ENCODE data around the gene ANKRD40.

The ANKRD40 gene

DNA sequence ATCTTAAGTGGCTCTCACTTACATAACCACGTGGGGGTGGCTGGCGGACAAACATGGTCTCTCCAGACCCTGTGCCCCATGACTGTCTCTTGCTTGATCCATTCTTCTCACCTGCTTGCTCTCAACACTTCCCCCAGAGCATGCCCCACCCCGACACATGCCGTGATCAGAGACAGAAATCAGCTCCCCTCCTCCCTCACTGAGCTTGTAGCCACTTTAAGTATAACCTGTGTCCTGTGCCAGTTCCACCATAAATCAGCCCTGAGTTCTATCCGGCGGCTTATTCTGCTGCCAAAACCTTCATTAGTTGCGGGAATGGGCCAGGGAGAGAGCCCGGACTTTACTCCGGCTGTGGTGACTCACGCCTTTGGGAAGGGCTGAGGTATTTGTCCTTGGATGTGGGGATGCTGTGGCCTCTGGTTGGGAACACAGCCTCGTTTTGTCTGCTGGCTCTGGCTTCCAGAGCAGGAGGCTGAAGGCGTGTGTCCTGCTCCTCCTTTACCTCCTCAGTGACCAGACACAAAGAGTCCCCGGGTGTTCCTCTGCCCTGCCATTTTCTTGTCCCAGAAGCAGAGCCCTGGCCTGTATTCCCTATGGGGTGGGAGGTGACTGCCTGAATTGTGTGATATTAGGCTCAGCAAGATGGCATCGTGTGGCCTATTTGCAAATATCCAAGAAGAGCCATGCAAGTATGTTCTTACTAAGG is 21.1 kb downstream of the ANKRD40 start:
- Histone ChIP-seq H3K9ac (ENCODE audit: low read length) (no peak overlapping the region), H3K4me3 (ENCODE audit: low read depth, low read length, poor library complexity, severe bottlenecking) (no peak overlapping the region), H3K27ac (ENCODE audit: low read depth, low read length, poor library complexity, severe bottlenecking) (no peak overlapping the region)

DNA sequence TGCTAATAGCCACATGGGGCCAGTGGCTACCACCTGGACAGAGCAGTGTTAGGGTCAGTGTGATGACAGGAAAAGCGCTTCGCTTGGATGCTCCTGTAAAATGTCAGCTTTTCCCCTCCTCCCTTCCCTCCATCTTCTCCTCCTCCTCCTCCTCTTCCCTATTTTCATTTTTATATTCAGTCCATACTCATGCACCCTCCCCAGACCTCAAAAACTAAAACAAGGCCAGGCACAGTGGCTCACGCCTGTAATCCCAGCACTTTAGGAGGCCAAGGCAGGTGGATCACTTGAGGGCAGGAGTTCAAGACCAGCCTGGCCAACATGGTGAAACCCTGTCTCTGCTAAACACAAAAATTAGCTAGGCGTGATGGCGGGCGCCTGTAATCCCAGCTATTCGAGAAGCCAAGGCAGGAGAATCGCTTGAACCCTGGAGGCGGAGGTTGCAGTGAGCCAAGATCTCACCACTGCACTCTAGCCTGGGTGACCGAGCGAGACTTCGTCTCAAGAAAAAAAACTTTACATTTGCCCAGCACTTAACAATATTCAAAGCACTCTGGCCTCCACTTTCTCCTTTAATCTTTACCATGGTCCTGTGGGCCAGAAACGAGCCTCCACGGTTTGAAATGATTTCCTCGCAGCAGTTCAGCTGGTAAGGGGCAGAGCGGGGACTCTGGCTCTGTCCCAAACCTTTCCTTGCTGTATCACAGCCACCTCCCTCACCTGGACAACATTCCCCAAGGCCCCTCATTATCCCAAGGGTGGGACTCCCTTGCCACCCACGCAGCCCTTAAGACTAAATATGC is 21.8 kb downstream of the ANKRD40 start:
- no peaks in the 10 kb centered on the region for H3K79me2 ChIP-seq (ENCODE audit: insufficient read depth, low read length)
- H4K20me1 ChIP-seq (ENCODE audit: insufficient read depth, low read length): no peaks in the 10 kb centered on the region
- no peak overlapping the region for H3K27ac ChIP-seq (ENCODE audit: low read depth, low read length, poor library complexity, severe bottlenecking)
- H3K4me1 ChIP-seq (ENCODE audit: insufficient read depth, low read length, severe bottlenecking): no peaks in the 10 kb centered on the region
- H2AFZ ChIP-seq (ENCODE audit: low read length): no peak overlapping the region
- no peaks in the 10 kb centered on the region for H3K27me3 ChIP-seq (ENCODE audit: insufficient read depth, low read length)
- no peak overlapping the region for H3K4me2 ChIP-seq (ENCODE audit: low read length)
- no peak overlapping the region for H3K4me3 ChIP-seq (ENCODE audit: low read depth, low read length, poor library complexity, severe bottlenecking)
- no peaks in the 10 kb centered on the region for H3K36me3 ChIP-seq (ENCODE audit: insufficient read depth, low read length)
- no peaks in the 10 kb centered on the region for H3F3A ChIP-seq (ENCODE audit: insufficient read depth, low read length)
- H3K9me2 ChIP-seq (ENCODE audit: low read depth, low read length): no peaks in the 10 kb centered on the region
- H3K9ac ChIP-seq (ENCODE audit: low read length): no peak overlapping the region
- no peaks in the 10 kb centered on the region for H3K9me3 ChIP-seq (ENCODE audit: low read length)
- TF ChIP-seq EZH2 (IDR thresholded peaks at IDR 0.05; ENCODE audit: borderline replicate concordance, low read length): no peak
- TF ChIP-seq, protein P1, sequence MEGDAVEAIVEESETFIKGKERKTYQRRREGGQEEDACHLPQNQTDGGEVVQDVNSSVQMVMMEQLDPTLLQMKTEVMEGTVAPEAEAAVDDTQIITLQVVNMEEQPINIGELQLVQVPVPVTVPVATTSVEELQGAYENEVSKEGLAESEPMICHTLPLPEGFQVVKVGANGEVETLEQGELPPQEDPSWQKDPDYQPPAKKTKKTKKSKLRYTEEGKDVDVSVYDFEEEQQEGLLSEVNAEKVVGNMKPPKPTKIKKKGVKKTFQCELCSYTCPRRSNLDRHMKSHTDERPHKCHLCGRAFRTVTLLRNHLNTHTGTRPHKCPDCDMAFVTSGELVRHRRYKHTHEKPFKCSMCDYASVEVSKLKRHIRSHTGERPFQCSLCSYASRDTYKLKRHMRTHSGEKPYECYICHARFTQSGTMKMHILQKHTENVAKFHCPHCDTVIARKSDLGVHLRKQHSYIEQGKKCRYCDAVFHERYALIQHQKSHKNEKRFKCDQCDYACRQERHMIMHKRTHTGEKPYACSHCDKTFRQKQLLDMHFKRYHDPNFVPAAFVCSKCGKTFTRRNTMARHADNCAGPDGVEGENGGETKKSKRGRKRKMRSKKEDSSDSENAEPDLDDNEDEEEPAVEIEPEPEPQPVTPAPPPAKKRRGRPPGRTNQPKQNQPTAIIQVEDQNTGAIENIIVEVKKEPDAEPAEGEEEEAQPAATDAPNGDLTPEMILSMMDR (IDR thresholded peaks at IDR 0.05; ENCODE audit: low read length): no peak

More for the DNA sequence above, 21.1 kb downstream of the ANKRD40 start:
- Histone ChIP-seq H2AFZ (ENCODE audit: low read length) (no peak overlapping the region), H3K4me2 (ENCODE audit: low read length) (no peak overlapping the region), H3K4me1 (ENCODE audit: insufficient read depth, low read length, severe bottlenecking) (no peaks in the 10 kb centered on the region), H3K9me3 (ENCODE audit: low read length) (no peaks in the 10 kb centered on the region), H3K36me3 (ENCODE audit: insufficient read depth, low read length) (no peaks in the 10 kb centered on the region), H3F3A (ENCODE audit: insufficient read depth, low read length) (no peaks in the 10 kb centered on the region), H3K9me2 (ENCODE audit: low read depth, low read length) (no peaks in the 10 kb centered on the region), H3K79me2 (ENCODE audit: insufficient read depth, low read length) (no peaks in the 10 kb centered on the region), H3K27me3 (ENCODE audit: insufficient read depth, low read length) (no peaks in the 10 kb centered on the region), H4K20me1 (ENCODE audit: insufficient read depth, low read length) (no peaks in the 10 kb centered on the region)
- TF ChIP-seq, protein P1 (IDR thresholded peaks at IDR 0.05; ENCODE audit: low read length): no peak
- no peak for TF ChIP-seq EZH2 (IDR thresholded peaks at IDR 0.05; ENCODE audit: borderline replicate concordance, low read length)

DNA sequence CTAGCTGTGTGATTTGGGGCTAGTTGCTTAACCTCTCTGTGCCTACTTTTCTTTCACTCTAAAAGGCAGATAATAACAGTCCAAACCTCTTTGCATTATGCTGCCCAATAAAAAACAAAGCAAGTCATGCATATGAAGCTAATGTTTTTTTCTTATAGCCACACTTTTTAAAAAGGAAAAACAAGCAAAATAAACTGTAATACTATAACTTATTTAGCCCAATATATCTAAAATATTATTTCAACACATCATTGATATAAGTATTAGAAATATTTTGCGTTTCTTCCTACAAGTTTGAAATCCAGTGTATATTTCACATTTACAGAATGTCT is 22.4 kb downstream of the ANKRD40 start:
- Histone ChIP-seq H4K20me1 (ENCODE audit: insufficient read depth, low read length) (no peaks in the 10 kb centered on the region), H3K36me3 (ENCODE audit: insufficient read depth, low read length) (no peaks in the 10 kb centered on the region), H3K79me2 (ENCODE audit: insufficient read depth, low read length) (no peaks in the 10 kb centered on the region), H3F3A (ENCODE audit: insufficient read depth, low read length) (no peaks in the 10 kb centered on the region), H3K27ac (ENCODE audit: low read depth, low read length, poor library complexity, severe bottlenecking) (no peak overlapping the region), H3K4me1 (ENCODE audit: insufficient read depth, low read length, severe bottlenecking) (no peaks in the 10 kb centered on the region), H3K9ac (ENCODE audit: low read length) (no peak overlapping the region), H3K4me3 (ENCODE audit: low read depth, low read length, poor library complexity, severe bottlenecking) (no peak overlapping the region), H3K4me2 (ENCODE audit: low read length) (no peak overlapping the region), H3K9me3 (ENCODE audit: low read length) (no peaks in the 10 kb centered on the region), H3K27me3 (ENCODE audit: insufficient read depth, low read length) (no peaks in the 10 kb centered on the region), H3K9me2 (ENCODE audit: low read depth, low read length) (no peaks in the 10 kb centered on the region), H2AFZ (ENCODE audit: low read length) (no peak overlapping the region)
- no peak for TF ChIP-seq EZH2 (IDR thresholded peaks at IDR 0.05; ENCODE audit: borderline replicate concordance, low read length)
- TF ChIP-seq, protein P1 (IDR thresholded peaks at IDR 0.05; ENCODE audit: low read length): no peak

Data from OCI-LY1 (cell line).